H1 (cell line): ENCODE data around the gene CPXM1. TPM values are rescaled to one million over a fixed set of nuclear protein-coding genes. Genes with fewer than 3 reads are reported as not detected.
A peak's percentile ranks its signal among the peaks of the same experiment; 100 is the strongest.

Experiments
- CEBPB ChIP-seq: IDR thresholded peaks from 2 replicates; pipeline ENCODE4 v1.6.1; 2012; ENCODE audit warnings: low read depth, low read length
- CHD1 ChIP-seq: IDR thresholded peaks from 2 replicates; pipeline ENCODE4 v1.6.1; 2012; ENCODE audit warnings: low read depth, low read length, improper control_type of control experiment
- EGR1 ChIP-seq: IDR thresholded peaks from 2 replicates; pipeline ENCODE4 v1.6.1; 2011; ENCODE audit warnings: low read depth, low read length, borderline replicate concordance
- HDAC6 ChIP-seq: IDR thresholded peaks from one replicate; pipeline ENCODE4 v1.7.1; 2012; ENCODE audit warnings: low read depth, mild to moderate bottlenecking, inconsistent platforms, low read length, moderate library complexity
- KDM4A ChIP-seq: IDR thresholded peaks from one replicate; pipeline ENCODE4 v1.7.1; 2012; ENCODE audit warnings: low read depth, mild to moderate bottlenecking, moderate library complexity, low read length, inconsistent platforms; ENCODE audit not compliant: severe bottlenecking
- MAFK ChIP-seq: IDR thresholded peaks from 2 replicates; pipeline ENCODE4 v1.6.1; 2012; ENCODE audit warnings: low read depth, mild to moderate bottlenecking, improper control_type of control experiment, low read length
- POLR2AphosphoS5 ChIP-seq: IDR thresholded peaks from 2 replicates; pipeline ENCODE4 v1.6.1; 2011; ENCODE audit warnings: low read depth, low read length
- SAP30 ChIP-seq: fragments of 300-600 bp; sonication (generic); IDR thresholded peaks from 2 replicates; pipeline ENCODE4 v1.7.1; 2012; ENCODE audit warnings: low read length, moderate library complexity, mild to moderate bottlenecking, inconsistent platforms; ENCODE audit not compliant: insufficient read depth, insufficient replicate concordance
- SIN3A ChIP-seq, 2 experiments: IDR thresholded peaks in 1 of 2; conservative IDR thresholded peaks in 1 of 2; 2 replicates each; pipeline ENCODE4 v1.6.1; 2011 to 2012; ENCODE audit warnings: low read length in 2 of 2, improper control_type of control experiment in 1 of 2, low read depth in 1 of 2, mild to moderate bottlenecking in 1 of 2
- TBP ChIP-seq: IDR thresholded peaks from 2 replicates; pipeline ENCODE4 v1.6.1; 2011; ENCODE audit warnings: low read depth, low read length, improper control_type of control experiment
- polyA plus RNA-seq, 7 experiments: library from polyadenylated mRNA; depleted of rRNA in 3 of 7; stranded (reverse) in 5 of 7; unstranded in 2 of 7; fragments of >200 nt in 5 of 7; fragments of 200-250 nt in 2 of 7; gene quantifications; 1 replicate in 5 of 7; 2 replicates in 1 of 7; 4 replicates in 1 of 7; pipeline versions ENCODE4 v1.2.1 to v1.2.3, GENCODE V29; 2011 to 2013; ENCODE audit warnings: missing spikeins in 2 of 7, mixed read lengths in 2 of 7
- total RNA-seq: library from RNA; stranded (reverse); fragmentation: NEBNext Ultra II Directional; extraction: Animal tissue kit (Norgen Biotek cat#: 25700); gene quantifications from 2 replicates; pipeline ENCODE4 v1.2.1, GENCODE V29; 2021
- TF ChIP-seq, protein P1 (sequence below): fragments of 300-600 bp; sonication (generic); IDR thresholded peaks from 2 replicates; pipeline ENCODE4 v1.7.1; 2012; ENCODE audit warnings: low read length, moderate library complexity, mild to moderate bottlenecking, inconsistent platforms; ENCODE audit not compliant: insufficient replicate concordance

CPXM1 gene
- total and polyA plus RNA-seq, 2 of the 8 experiments (the other 6 are each of a cell fraction or from before 2014, with no cell fraction given) = 31.3 to 81.9 TPM

DNA sequence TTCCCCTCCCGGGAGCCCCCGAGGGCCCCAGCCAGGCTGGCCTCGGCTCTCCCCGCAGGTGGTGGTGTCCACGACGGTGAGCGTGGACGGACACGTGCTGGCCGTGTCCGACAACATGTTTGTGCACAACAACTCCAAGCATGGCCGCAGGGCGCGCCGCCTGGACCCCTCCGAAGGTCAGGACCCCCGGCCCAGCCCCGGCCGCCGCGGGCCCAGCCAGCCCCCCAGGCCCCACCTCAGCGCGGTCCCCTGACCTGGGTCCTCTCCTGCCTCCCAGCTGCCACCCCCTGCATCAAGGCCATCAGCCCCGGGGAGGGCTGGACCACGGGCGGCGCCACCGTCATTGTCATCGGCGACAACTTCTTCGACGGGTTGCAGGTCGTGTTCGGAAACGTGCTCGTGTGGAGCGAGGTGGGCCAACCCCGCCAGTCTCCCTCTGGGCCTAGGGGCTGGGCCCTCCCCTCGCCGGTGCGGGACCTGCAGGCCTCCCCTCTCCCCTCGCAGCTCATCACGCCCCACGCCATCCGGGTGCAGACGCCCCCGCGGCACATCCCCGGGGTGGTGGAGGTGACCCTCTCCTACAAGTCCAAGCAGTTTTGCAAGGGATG is 51.0 kb downstream of the CPXM1 start (continued):
- TF ChIP-seq, protein P1, sequence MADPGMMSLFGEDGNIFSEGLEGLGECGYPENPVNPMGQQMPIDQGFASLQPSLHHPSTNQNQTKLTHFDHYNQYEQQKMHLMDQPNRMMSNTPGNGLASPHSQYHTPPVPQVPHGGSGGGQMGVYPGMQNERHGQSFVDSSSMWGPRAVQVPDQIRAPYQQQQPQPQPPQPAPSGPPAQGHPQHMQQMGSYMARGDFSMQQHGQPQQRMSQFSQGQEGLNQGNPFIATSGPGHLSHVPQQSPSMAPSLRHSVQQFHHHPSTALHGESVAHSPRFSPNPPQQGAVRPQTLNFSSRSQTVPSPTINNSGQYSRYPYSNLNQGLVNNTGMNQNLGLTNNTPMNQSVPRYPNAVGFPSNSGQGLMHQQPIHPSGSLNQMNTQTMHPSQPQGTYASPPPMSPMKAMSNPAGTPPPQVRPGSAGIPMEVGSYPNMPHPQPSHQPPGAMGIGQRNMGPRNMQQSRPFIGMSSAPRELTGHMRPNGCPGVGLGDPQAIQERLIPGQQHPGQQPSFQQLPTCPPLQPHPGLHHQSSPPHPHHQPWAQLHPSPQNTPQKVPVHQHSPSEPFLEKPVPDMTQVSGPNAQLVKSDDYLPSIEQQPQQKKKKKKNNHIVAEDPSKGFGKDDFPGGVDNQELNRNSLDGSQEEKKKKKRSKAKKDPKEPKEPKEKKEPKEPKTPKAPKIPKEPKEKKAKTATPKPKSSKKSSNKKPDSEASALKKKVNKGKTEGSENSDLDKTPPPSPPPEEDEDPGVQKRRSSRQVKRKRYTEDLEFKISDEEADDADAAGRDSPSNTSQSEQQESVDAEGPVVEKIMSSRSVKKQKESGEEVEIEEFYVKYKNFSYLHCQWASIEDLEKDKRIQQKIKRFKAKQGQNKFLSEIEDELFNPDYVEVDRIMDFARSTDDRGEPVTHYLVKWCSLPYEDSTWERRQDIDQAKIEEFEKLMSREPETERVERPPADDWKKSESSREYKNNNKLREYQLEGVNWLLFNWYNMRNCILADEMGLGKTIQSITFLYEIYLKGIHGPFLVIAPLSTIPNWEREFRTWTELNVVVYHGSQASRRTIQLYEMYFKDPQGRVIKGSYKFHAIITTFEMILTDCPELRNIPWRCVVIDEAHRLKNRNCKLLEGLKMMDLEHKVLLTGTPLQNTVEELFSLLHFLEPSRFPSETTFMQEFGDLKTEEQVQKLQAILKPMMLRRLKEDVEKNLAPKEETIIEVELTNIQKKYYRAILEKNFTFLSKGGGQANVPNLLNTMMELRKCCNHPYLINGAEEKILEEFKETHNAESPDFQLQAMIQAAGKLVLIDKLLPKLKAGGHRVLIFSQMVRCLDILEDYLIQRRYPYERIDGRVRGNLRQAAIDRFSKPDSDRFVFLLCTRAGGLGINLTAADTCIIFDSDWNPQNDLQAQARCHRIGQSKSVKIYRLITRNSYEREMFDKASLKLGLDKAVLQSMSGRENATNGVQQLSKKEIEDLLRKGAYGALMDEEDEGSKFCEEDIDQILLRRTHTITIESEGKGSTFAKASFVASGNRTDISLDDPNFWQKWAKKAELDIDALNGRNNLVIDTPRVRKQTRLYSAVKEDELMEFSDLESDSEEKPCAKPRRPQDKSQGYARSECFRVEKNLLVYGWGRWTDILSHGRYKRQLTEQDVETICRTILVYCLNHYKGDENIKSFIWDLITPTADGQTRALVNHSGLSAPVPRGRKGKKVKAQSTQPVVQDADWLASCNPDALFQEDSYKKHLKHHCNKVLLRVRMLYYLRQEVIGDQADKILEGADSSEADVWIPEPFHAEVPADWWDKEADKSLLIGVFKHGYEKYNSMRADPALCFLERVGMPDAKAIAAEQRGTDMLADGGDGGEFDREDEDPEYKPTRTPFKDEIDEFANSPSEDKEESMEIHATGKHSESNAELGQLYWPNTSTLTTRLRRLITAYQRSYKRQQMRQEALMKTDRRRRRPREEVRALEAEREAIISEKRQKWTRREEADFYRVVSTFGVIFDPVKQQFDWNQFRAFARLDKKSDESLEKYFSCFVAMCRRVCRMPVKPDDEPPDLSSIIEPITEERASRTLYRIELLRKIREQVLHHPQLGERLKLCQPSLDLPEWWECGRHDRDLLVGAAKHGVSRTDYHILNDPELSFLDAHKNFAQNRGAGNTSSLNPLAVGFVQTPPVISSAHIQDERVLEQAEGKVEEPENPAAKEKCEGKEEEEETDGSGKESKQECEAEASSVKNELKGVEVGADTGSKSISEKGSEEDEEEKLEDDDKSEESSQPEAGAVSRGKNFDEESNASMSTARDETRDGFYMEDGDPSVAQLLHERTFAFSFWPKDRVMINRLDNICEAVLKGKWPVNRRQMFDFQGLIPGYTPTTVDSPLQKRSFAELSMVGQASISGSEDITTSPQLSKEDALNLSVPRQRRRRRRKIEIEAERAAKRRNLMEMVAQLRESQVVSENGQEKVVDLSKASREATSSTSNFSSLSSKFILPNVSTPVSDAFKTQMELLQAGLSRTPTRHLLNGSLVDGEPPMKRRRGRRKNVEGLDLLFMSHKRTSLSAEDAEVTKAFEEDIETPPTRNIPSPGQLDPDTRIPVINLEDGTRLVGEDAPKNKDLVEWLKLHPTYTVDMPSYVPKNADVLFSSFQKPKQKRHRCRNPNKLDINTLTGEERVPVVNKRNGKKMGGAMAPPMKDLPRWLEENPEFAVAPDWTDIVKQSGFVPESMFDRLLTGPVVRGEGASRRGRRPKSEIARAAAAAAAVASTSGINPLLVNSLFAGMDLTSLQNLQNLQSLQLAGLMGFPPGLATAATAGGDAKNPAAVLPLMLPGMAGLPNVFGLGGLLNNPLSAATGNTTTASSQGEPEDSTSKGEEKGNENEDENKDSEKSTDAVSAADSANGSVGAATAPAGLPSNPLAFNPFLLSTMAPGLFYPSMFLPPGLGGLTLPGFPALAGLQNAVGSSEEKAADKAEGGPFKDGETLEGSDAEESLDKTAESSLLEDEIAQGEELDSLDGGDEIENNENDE = no peak
- TF ChIP-seq CHD1 = no peak
- no peak for TF ChIP-seq HDAC6
- no peak for TF ChIP-seq SIN3A (conservative IDR thresholded peaks at IDR 0.05 in 1 of 2, IDR thresholded peaks at IDR 0.05 in 1 of 2; ENCODE audit: low read depth in 1 of 2, low read length in 2 of 2)
- no peak for TF ChIP-seq EGR1
- peak; percentile 24 for TF ChIP-seq KDM4A
- TF ChIP-seq SAP30 = no peak
- TF ChIP-seq MAFK = no peak
- TF ChIP-seq TBP = no peak
- TF ChIP-seq POLR2AphosphoS5 = no peak
- no peak for TF ChIP-seq CEBPB
